Activated CD4-positive, alpha-beta T cell treated with anti-CD3 and anti-CD28 coated beads for 36 hours (primary cell): ENCODE measurements around the gene INTU. TPM values are rescaled to one million over a fixed set of nuclear protein-coding genes. Genes with fewer than 3 reads are reported as not detected.

Experiments used
- ATAC-seq: fragments of 200-7000 bp; cut with Tn5 transposase; one replicate; pipeline ENCODE4 v1.10.0; 2021; ENCODE audit warnings: mild to moderate bottlenecking, moderate library complexity
- CTCF ChIA-PET: fragments of 350-600 bp; sonication (Branson Sonifier 250); formaldehyde crosslinking; loops from one replicate; lab custom pipeline; 2021; ENCODE audit warnings: antibody characterized with exemption; lab: Charles Lee
- POLR2A ChIA-PET: fragments of 350-600 bp; sonication (Branson Sonifier 250); formaldehyde crosslinking; loops from one replicate; lab custom pipeline; 2021; ENCODE audit warnings: antibody characterized with exemption, inconsistent platforms; lab: Charles Lee
- DNase-seq: peaks from one replicate; pipeline ENCODE4 v3.0.0-alpha.2; 2020
- H3K27ac Mint-ChIP-seq: one replicate; pipeline ENCODE4 v1.8.0; 2021; ENCODE audit warnings: mixed read lengths
- H3K27me3 Mint-ChIP-seq: one replicate; pipeline ENCODE4 v1.8.0; 2021; ENCODE audit warnings: mixed read lengths
- H3K36me3 Mint-ChIP-seq: one replicate; pipeline ENCODE4 v1.8.0; 2021; ENCODE audit warnings: low read depth, mixed read lengths
- H3K4me1 Mint-ChIP-seq: one replicate; pipeline ENCODE4 v1.8.0; 2021; ENCODE audit warnings: mixed read lengths
- H3K4me3 Mint-ChIP-seq: one replicate; pipeline ENCODE4 v1.8.0; 2021; ENCODE audit warnings: mild to moderate bottlenecking, moderate library complexity, mixed read lengths
- H3K9me3 Mint-ChIP-seq: one replicate; pipeline ENCODE4 v1.8.0; 2021; ENCODE audit warnings: low read depth, mixed read lengths
- intact Hi-C, 2 experiments: fragments of 100-400 bp; cut with DNase I in 1 of 2; cut with micrococcal nuclease in 1 of 2; formaldehyde crosslinking; loops; one replicate each; pipeline versions ENCODE4 v1.14.2 to v1.15.1; 2022 to 2024; cut with DNase I, micrococcal nuclease
- total RNA-seq, 2 experiments: library from RNA; stranded (reverse); gene quantifications; one replicate each; pipeline ENCODE4 v1.2.3, GENCODE V29; 2021

Gene INTU
- total RNA-seq, 2 experiments from 2014 or later = 0.50 to 0.56 TPM

DNA sequence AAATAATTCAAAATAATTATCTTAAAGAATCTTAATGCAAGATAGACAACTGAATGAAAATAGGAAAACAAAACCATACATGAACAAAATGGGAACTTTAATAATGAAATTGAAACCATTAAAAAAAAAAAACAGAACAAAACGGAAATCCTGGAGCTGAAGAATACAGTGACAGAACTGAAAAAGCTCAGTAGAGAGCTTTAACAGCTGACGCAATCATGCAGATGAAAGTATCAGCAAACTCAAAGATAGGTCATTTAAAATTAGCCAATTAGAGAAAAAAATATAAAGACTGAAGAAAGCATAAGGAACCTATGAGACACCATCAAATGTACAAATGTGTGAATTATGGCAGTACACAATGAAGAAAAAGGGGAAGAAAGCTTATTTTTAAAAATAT is 116.2 kb downstream of the INTU start:
- Mint-ChIP-seq H3K4me1 (no peaks in the 10 kb centered on the region), H3K4me3 (no peak overlapping the region), H3K27me3 (peaks cover 17% of the 10 kb centered on the region), H3K36me3 (no peaks in the 10 kb centered on the region), H3K27ac (no peak overlapping the region), H3K9me3 (peaks cover 5% of the 10 kb centered on the region)
- intact Hi-C loops = no loop called here
- CTCF ChIA-PET = no interaction called here
- DNase-seq (no peak), ATAC-seq (no peak)
- POLR2A ChIA-PET = no interaction called here

DNA sequence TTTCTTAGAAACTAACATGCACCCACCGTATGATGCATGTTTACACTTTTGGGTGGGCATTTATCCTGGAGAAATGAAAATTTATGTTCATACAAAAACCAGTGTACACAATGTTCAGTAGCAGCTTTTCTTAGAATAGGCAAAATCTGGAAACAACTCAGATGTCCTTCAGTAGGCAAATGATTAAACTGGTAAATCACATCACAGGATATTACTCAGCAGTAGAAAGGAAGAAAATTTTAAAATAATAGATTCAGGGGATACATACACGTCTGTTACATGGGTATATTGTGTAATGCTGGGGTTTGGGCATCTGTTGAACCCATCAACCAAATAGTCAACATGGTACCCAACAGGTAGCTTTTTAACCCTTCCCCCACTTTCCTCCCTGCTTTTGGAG is 124.1 kb downstream of the INTU start:
- no peak overlapping the region for H3K4me3 Mint-ChIP-seq
- intact Hi-C loops = no loop called here
- POLR2A ChIA-PET = interaction anchor here (0.6 kb wide), 1 partner anchor 13 kb away, joined by 3 read pairs; no protein-coding TSS in a partner anchor
- no peak for DNase-seq
- no peaks in the 10 kb centered on the region for H3K9me3 Mint-ChIP-seq
- H3K36me3 Mint-ChIP-seq = no peaks in the 10 kb centered on the region
- no peak for ATAC-seq
- peaks cover 13% of the 10 kb centered on the region for H3K27me3 Mint-ChIP-seq
- CTCF ChIA-PET = no interaction called here
- no peaks in the 10 kb centered on the region for H3K4me1 Mint-ChIP-seq
- H3K27ac Mint-ChIP-seq = no peak overlapping the region

DNA sequence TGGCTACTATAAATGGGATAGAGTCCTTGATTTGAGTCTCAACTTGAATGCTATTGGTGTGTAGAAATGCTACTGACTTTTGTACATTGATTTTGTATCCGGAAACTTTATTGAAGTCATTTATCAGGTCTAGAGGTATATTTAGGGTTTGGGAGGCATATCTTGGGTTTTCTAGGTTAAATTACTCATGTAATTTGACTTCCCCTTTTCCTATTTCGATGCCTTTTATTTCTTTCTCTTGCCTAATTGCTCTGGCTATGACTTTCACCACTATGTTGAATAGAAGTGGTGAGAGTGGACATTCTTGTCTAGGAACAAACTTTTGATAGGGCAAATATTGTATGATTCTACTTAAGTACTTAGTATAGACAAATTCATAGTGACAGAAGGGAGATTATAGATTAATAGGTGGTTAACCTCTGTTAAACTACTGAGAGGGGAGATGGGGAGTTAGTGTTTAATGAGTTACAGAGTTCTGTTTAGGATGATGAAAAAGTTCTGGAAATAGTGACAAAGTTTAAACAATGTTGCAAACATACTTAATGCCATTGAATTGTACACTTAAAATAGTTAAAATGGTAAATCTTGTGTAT is 126.6 kb downstream of the INTU start:
- intact Hi-C loops = no loop called here
- H3K9me3 Mint-ChIP-seq = no peaks in the 10 kb centered on the region
- DNase-seq (no peak), ATAC-seq (no peak)
- no peaks in the 10 kb centered on the region for H3K4me1 Mint-ChIP-seq
- ChIA-PET CTCF (no interaction called here), POLR2A (no interaction called here)
- no peaks in the 10 kb centered on the region for H3K36me3 Mint-ChIP-seq
- no peak overlapping the region for H3K4me3 Mint-ChIP-seq
- H3K27ac Mint-ChIP-seq = no peak overlapping the region
- peaks cover 10% of the 10 kb centered on the region for H3K27me3 Mint-ChIP-seq

DNA sequence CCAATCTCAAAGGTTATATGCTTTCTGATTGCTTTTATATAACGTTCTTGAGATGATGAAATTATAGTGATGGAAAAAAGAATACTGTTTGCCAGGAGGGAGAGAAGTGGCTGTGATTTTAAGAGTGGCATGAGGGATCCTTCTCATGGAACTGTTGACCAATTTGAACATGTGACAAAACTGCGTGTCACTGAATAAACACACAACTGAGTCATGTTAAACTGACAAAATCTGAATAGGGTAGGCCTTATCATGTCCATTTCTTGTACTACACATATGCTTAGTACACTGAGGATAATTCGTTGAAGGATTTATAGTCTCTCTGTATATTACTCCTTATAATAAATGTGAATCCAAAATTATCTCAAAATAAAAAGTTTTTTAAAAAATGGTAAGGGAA is 127.1 kb downstream of the INTU start:
- no peaks in the 10 kb centered on the region for H3K4me1 Mint-ChIP-seq
- intact Hi-C loops = no loop called here
- no peaks in the 10 kb centered on the region for H3K9me3 Mint-ChIP-seq
- no peak for ATAC-seq
- no peak overlapping the region for H3K4me3 Mint-ChIP-seq
- POLR2A ChIA-PET = no interaction called here
- no peak overlapping the region for H3K27ac Mint-ChIP-seq
- no peaks in the 10 kb centered on the region for H3K36me3 Mint-ChIP-seq
- CTCF ChIA-PET = no interaction called here
- DNase-seq = no peak
- peaks cover 10% of the 10 kb centered on the region for H3K27me3 Mint-ChIP-seq

DNA sequence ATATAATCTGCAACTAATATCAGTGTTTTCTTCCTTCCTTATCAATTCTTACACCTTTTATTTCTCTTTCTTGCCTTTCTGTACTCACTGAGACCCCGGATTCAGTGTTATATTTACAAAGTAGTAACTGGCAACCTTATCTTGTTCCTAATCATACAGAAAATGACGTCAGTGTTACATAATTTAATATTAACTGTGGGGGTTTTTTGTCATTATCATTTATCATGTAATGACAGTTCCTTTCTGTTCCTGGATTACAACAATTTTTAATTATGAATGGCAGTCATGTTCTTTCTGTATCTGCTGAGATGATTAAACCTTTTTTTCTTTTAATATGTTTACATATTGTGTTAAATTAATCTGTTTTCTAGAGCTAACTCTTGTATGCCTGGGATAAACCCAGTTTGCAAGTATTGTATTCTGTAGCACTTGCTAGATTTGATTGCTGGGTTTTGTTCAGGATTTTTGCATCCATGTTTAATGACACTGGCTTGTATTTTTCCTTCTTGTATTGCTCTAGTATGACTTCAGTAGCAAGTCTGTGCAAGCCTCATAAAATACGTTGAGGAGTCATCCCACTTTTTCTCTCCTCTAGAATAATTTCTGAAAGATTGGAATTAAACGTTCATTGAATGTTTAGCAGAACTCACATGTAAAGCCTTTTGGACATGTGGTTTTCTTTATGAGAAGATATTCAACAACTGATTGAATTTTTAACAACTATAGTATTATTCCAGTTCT is 138.9 kb downstream of the INTU start:
- Mint-ChIP-seq H3K9me3 (no peaks in the 10 kb centered on the region), H3K36me3 (no peaks in the 10 kb centered on the region), H3K4me3 (no peak overlapping the region), H3K27ac (no peak overlapping the region), H3K4me1 (no peaks in the 10 kb centered on the region), H3K27me3 (peaks cover 8% of the 10 kb centered on the region)
- ChIA-PET POLR2A (interaction anchor here (0.6 kb wide), 1 partner anchor 184 kb away, joined by 5 read pairs; no protein-coding TSS in a partner anchor), CTCF (no interaction called here)
- intact Hi-C loops = no loop called here
- DNase-seq (no peak), ATAC-seq (no peak)

DNA sequence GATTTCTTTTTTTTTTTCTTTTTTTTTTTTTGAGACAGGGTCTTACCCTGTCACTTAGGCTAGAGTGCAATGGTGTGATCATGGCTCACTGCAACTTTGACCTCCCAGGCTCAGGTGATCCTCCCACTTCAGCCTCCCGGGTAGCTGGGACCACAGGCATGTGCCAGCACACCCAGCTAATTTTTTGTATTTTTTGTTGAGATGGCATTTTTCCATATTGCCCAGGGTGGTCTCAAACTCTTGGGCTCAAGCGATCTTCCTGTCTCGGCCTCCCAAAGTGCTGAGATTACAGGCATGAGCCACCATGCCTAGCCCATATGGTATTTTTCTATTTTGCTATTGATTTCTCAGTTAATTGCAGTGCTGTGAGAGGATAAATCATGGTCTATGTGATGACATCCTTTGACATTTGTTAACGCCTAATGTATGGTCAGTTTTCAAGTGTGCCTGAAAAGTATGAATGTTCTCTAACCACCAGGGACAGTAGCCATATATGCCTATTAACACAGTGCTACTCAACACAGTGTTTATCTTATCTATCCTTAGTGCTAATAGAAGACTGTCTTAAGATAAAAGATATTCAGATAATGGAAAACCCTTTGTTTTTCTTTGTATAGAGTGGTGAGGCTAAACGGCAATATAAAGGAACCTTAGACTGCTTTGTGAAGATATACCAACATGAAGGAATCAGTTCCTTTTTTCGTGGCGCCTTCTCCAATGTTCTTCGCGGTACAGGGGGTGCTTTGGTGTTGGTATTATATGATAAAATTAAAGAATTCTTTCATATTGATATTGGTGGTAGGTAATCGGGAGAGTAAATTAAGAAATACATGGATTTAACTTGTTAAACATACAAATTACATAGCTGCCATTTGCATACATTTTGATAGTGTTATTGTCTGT is 140.3 kb downstream of the INTU start:
- Mint-ChIP-seq H3K4me3 (no peak overlapping the region), H3K9me3 (no peaks in the 10 kb centered on the region), H3K27ac (no peak overlapping the region), H3K27me3 (peaks cover 15% of the 10 kb centered on the region), H3K4me1 (no peaks in the 10 kb centered on the region), H3K36me3 (no peaks in the 10 kb centered on the region)
- DNase-seq = no peak
- CTCF ChIA-PET = no interaction called here
- no peak for ATAC-seq
- POLR2A ChIA-PET = interaction anchor here (0.6 kb wide), 1 partner anchor 185 kb away, joined by 5 read pairs; no protein-coding TSS in a partner anchor
- intact Hi-C loops = no loop called here

DNA sequence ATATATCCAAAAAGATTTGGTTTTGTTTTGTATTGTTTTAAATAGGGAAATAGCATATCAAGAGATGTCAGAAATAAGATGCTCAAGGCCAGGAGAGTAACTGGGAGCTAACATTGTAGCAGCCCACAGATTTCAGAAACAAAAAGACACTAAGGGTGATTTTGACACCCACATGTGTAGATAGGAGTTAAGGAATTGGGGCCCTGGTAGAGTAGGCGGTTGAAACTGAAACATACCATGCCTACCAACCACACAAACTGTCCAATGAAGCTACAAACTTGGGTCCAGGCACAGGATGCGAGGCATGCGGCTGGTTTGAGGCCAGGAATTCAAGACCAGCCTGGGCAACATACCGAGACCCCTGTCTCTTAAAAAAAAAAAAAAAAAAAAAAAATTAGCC is 143.1 kb downstream of the INTU start:
- DNase-seq (no peak), ATAC-seq (no peak)
- ChIA-PET POLR2A (no interaction called here), CTCF (interaction anchor here (1.3 kb wide), 1 partner anchor 14 kb away, joined by 3 read pairs; no protein-coding TSS in a partner anchor)
- intact Hi-C loops = no loop called here
- Mint-ChIP-seq H3K27me3 (peaks cover 30% of the 10 kb centered on the region), H3K4me1 (no peaks in the 10 kb centered on the region), H3K36me3 (no peaks in the 10 kb centered on the region), H3K27ac (no peak overlapping the region), H3K4me3 (no peak overlapping the region), H3K9me3 (no peaks in the 10 kb centered on the region)

Other genes with a start within 250 kb of the INTU start
- gene SLC25A31, start 97.4 kb downstream of the INTU start, total RNA-seq = not detected
- 1 to 10 TPM; 2.7 to 3.0 TPM for gene HSPA4L, start 149.4 kb downstream of the INTU start, total RNA-seq
- 10 to 100 TPM; 44.4 to 52.3 TPM for gene PLK4, start 247.9 kb downstream of the INTU start, total RNA-seq